Activated CD4-positive, alpha-beta T cell treated with anti-CD3 and anti-CD28 coated beads for 4 hours (primary cell): ENCODE measurements around the gene LMF2.
A peak's percentile ranks its signal among the peaks of the same experiment; 100 is the strongest.

Source experiments
- DNase-seq, 2 donors: peaks; one replicate each; pipeline ENCODE4 v3.0.0-alpha.2; 2020

Gene LMF2

GRCh38 chr22:50502628-50503474, 4.7 kb downstream of the LMF2 start:
- no peak for DNase-seq

- no peak for DNase-seq
Measured at GRCh38 chr22:50502096-50502495, 5.4 kb downstream of the LMF2 start.

GRCh38 chr22:50500452-50500851, 7.0 kb downstream of the LMF2 start:
- no peak for DNase-seq

- DNase-seq = peak; percentile 61 to 76
Measured at GRCh38 chr22:50498322-50498890, 9.1 kb downstream of the LMF2 start.

GRCh38 chr22:50497093-50497492, 10.4 kb downstream of the LMF2 start:
- DNase-seq = no peak

GRCh38 chr22:50490531-50491308, 16.8 kb downstream of the LMF2 start:
- no peak for DNase-seq

- DNase-seq = no peak
Measured at GRCh38 chr22:50489363-50490243, 17.9 kb downstream of the LMF2 start.

GRCh38 chr22:50488886-50489285, 18.6 kb downstream of the LMF2 start:
- DNase-seq = no peak

- DNase-seq = no peak
Measured at GRCh38 chr22:50488006-50488677, 19.4 kb downstream of the LMF2 start.

GRCh38 chr22:50487290-50488005, 20.1 kb downstream of the LMF2 start:
- DNase-seq = no peak

- no peak for DNase-seq
Measured at GRCh38 chr22:50486561-50487289, 20.8 kb downstream of the LMF2 start, which contains the start of gene MIOX. MIOX (plus strand) TSS chr22:50486859; CDS start chr22:50486898, 39 bp downstream.

GRCh38 chr22:50485221-50486131, 22.0 kb downstream of the LMF2 start:
- DNase-seq = no peak

GRCh38 chr22:50483977-50484853, 23.3 kb downstream of the LMF2 start:
- DNase-seq = no peak

- no peak for DNase-seq
Measured at GRCh38 chr22:50483556-50483955, 23.9 kb downstream of the LMF2 start.

GRCh38 chr22:50483106-50483505, 24.4 kb downstream of the LMF2 start:
- no peak for DNase-seq

- no peak for DNase-seq
Measured at GRCh38 chr22:50482107-50483074, 25.1 kb downstream of the LMF2 start.

GRCh38 chr22:50481440-50482106, 25.9 kb downstream of the LMF2 start, which contains the start of gene ADM2:
ADM2 (plus strand) TSS chr22:50481543; CDS start chr22:50481848, 305 bp downstream.
- peak; percentile 64 to 65 for DNase-seq
